OCI-M2 (cell line): ENCODE results near the gene RNF41.
"Not testable (repeated sequence)": the region's sequence is repeated elsewhere in the genome, so short reads cannot be mapped to it uniquely, and the experiment has no call there.

ENCODE experiments used
- DNase-seq: peaks from one replicate; lab custom pipeline; 2025; ENCODE audit not compliant: unreplicated experiment; lab: John Stamatoyannopoulos, UW

RNF41 gene

GRCh38 chr12:56221757-56222530 lies at the start of gene RNF41:
Gene RNF41 (minus strand): TSS chr12:56221922. CDS start chr12:56214047, 7,875 bp downstream.
- DNase-seq = peak; percentile 76

- DNase-seq = no peak
These were observed 49.3 kb upstream of the RNF41 start for GRCh38 chr12:56271031-56271430.

GRCh38 chr12:56267443-56268071 lies 45.8 kb upstream of the RNF41 start:
- no peak for DNase-seq

- DNase-seq = peak; percentile 51
These were observed 45.1 kb upstream of the RNF41 start, which contains the start of gene COQ10A for GRCh38 chr12:56266693-56267442. Gene COQ10A (plus strand): TSS chr12:56266942. CDS start chr12:56267119, 177 bp downstream.

GRCh38 chr12:56266068-56266692 lies 44.5 kb upstream of the RNF41 start:
- not testable (repeated sequence) for DNase-seq

GRCh38 chr12:56262955-56263354 lies 41.2 kb upstream of the RNF41 start:
- not testable (repeated sequence) for DNase-seq

GRCh38 chr12:56261503-56262232 lies 39.9 kb upstream of the RNF41 start:
- DNase-seq = no peak

GRCh38 chr12:56260921-56261320 lies 39.2 kb upstream of the RNF41 start:
- DNase-seq = no peak

GRCh38 chr12:56260380-56260779 lies 38.7 kb upstream of the RNF41 start:
- no peak for DNase-seq

- no peak for DNase-seq
These were observed 37.1 kb upstream of the RNF41 start for GRCh38 chr12:56258820-56259183.

GRCh38 chr12:56258068-56258819 lies 36.5 kb upstream of the RNF41 start, which contains the start of gene ANKRD52:
Gene ANKRD52 (minus strand): TSS chr12:56258384. CDS start chr12:56258269, 115 bp downstream.
- DNase-seq = peak; percentile 26

- DNase-seq = no peak
These were observed 35.9 kb upstream of the RNF41 start for GRCh38 chr12:56257491-56258067.

GRCh38 chr12:56257071-56257470 lies 35.3 kb upstream of the RNF41 start:
- no peak for DNase-seq

- no peak for DNase-seq
These were observed 34.7 kb upstream of the RNF41 start for GRCh38 chr12:56256326-56256960.

GRCh38 chr12:56255671-56256070 lies 33.9 kb upstream of the RNF41 start:
- no peak for DNase-seq

- DNase-seq = no peak
These were observed 31.4 kb upstream of the RNF41 start for GRCh38 chr12:56253091-56253490.

- no peak for DNase-seq
These were observed 30.9 kb upstream of the RNF41 start for GRCh38 chr12:56252649-56253048.

GRCh38 chr12:56248711-56249110 lies 27.0 kb upstream of the RNF41 start:
- DNase-seq = no peak

- DNase-seq = no peak
These were observed 26.2 kb upstream of the RNF41 start for GRCh38 chr12:56247923-56248322.
